ENCODE data around the gene HES5. TPM values are rescaled to one million over a fixed set of nuclear protein-coding genes. Genes with fewer than 3 reads are reported as not detected.
"Not testable (repeated sequence)": the region's sequence is repeated elsewhere in the genome, so short reads cannot be mapped to it uniquely, and the experiment has no call there.

Gene HES5
- not detected for total RNA-seq

GRCh38 chr1:2529784-2530512 is at the start of gene HES5:
Gene HES5, minus strand, starts transcription at chr1:2530263. Its CDS starts 99 bp downstream, at chr1:2530164.
- ATAC-seq (no peak), DNase-seq (no peak)
- peaks cover 2% of the 10 kb centered on the region for H3K36me3 Mint-ChIP-seq (ENCODE audit: low read depth)
- no peaks in the 10 kb centered on the region for H3K9me3 Mint-ChIP-seq
- POLR2A ChIA-PET = interaction anchor here (0.9 to 11.3 kb wide), 3 partner anchors 16 to 120 kb away, joined by 3 to 138 read pairs (median 3); no protein-coding TSS in a partner anchor
- peak within 1 kb of the TSS; percentile 69 for H3K4me3 Mint-ChIP-seq
- CTCF ChIA-PET = interaction anchor here (1.6 to 1.9 kb wide), 4 partner anchors 10 to 18 kb away, joined by 4 to 10 read pairs (median 8); no protein-coding TSS in a partner anchor
- H3K27ac Mint-ChIP-seq = no peak within 1 kb of the TSS
- intact Hi-C loops (cut with micrococcal nuclease) = no loop called here
- H3K27me3 Mint-ChIP-seq = peaks cover 10% of the 10 kb centered on the region
- peaks cover 22% of the 10 kb centered on the region for H3K4me1 Mint-ChIP-seq (ENCODE audit: low read depth)
- no peak for TF ChIP-seq CTCF (IDR thresholded peaks at IDR 0.05)

- ChIA-PET POLR2A (interaction anchor here (0.9 to 2.8 kb wide), 7 partner anchors 7 to 67 kb away, joined by 3 to 34 read pairs (median 7); partner anchors contain the start of gene TNFRSF14), CTCF (interaction anchor here (1.7 to 2.3 kb wide), 3 partner anchors 18 to 30 kb away, joined by 11 to 20 read pairs (median 11); partner anchors contain the start of gene TNFRSF14)
- peak overlapping the region; percentile 69 for H3K4me3 Mint-ChIP-seq
- TF ChIP-seq CTCF (IDR thresholded peaks at IDR 0.05) = peak; percentile 44
- peaks cover 73% of the 10 kb centered on the region for H3K4me1 Mint-ChIP-seq (ENCODE audit: low read depth)
- peaks cover 15% of the 10 kb centered on the region for H3K36me3 Mint-ChIP-seq (ENCODE audit: low read depth)
- intact Hi-C loops (cut with micrococcal nuclease) = loop anchor here (2.0 to 5.0 kb wide), 2 partner anchors 22 to 386 kb away; partner anchors contain the start of genes FAAP20 and TNFRSF14
- DNase-seq (no peak), ATAC-seq (no peak)
- H3K27me3 Mint-ChIP-seq = no peaks in the 10 kb centered on the region
- H3K9me3 Mint-ChIP-seq = peaks cover 9% of the 10 kb centered on the region
- peak overlapping the region; percentile 95 for H3K27ac Mint-ChIP-seq
Observed at GRCh38 chr1:2578758-2579118, 48.7 kb upstream of the HES5 start.

GRCh38 chr1:2577565-2578075 is 47.6 kb upstream of the HES5 start:
- H3K27me3 Mint-ChIP-seq = not testable (repeated sequence)
- intact Hi-C loops (cut with micrococcal nuclease) = loop anchor here (2.0 to 5.0 kb wide), 2 partner anchors 21 to 385 kb away; partner anchors contain the start of genes FAAP20 and TNFRSF14
- CTCF ChIA-PET = interaction anchor here (1.4 to 2.3 kb wide), 5 partner anchors 10 to 29 kb away, joined by 3 to 20 read pairs (median 11); partner anchors contain the start of gene TNFRSF14
- POLR2A ChIA-PET = interaction anchor here (0.9 to 2.8 kb wide), 8 partner anchors 8 to 68 kb away, joined by 3 to 34 read pairs (median 6); partner anchors contain the start of gene TNFRSF14
- Mint-ChIP-seq H3K4me3 (peak overlapping the region; percentile 69), H3K36me3 (ENCODE audit: low read depth) (peaks cover 12% of the 10 kb centered on the region), H3K4me1 (ENCODE audit: low read depth) (peaks cover 69% of the 10 kb centered on the region), H3K9me3 (peaks cover 18% of the 10 kb centered on the region), H3K27ac (peak overlapping the region; percentile 95)
- DNase-seq (peak; percentile 82), ATAC-seq (peak; percentile 57)

GRCh38 chr1:2575801-2576663 is 46.0 kb upstream of the HES5 start:
- peaks cover 54% of the 10 kb centered on the region for H3K4me1 Mint-ChIP-seq (ENCODE audit: low read depth)
- H3K4me3 Mint-ChIP-seq = peak overlapping the region; percentile 19
- intact Hi-C loops (cut with micrococcal nuclease) = loop anchor here (5.0 kb wide), 1 partner anchor 384 kb away; the partner anchor contains the start of gene FAAP20
- ATAC-seq = no peak
- ChIA-PET POLR2A (interaction anchor here (1.5 to 2.8 kb wide), 2 partner anchors 10 to 19 kb away, joined by 7 to 34 read pairs; partner anchors contain the start of genes PRXL2B and TNFRSF14), CTCF (interaction anchor here (1.0 kb wide), 1 partner anchor 15 kb away, joined by 3 read pairs; no protein-coding TSS in a partner anchor)
- H3K9me3 Mint-ChIP-seq = peaks cover 14% of the 10 kb centered on the region
- peak overlapping the region; percentile 95 for H3K27ac Mint-ChIP-seq
- no peak for DNase-seq
- no peak for TF ChIP-seq CTCF (IDR thresholded peaks at IDR 0.05)
- no peaks in the 10 kb centered on the region for H3K27me3 Mint-ChIP-seq
- peaks cover 5% of the 10 kb centered on the region for H3K36me3 Mint-ChIP-seq (ENCODE audit: low read depth)
